ENCODE measurements around the gene AQR. TPM values are rescaled to one million over a fixed set of nuclear protein-coding genes. Genes with fewer than 3 reads are reported as not detected.

AQR gene
- total and polyA plus RNA-seq, 2 of the 13 experiments (the other 11 are each of a cell fraction or from before 2014, with no cell fraction given), result 18.7 to 31.3 TPM

DNA sequence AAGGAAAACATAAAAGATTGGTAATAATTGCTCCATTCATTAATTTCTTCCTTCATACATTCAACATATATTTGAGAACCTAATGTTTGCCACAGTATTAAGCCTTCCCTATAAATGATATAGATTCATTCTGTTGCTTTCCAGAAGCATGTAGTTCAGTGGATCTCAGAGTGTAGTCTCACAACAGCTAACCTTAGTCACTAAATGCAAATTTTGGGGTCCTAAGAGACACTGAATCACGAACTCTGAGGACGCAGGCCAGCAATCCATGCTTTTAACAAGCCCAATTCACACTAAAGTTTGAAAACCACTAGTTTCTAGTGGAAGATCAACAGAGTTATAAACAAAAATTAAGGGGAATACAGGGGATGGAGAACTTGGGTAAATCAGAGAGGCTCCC lies 7.2 kb upstream of the AQR start:
- Histone ChIP-seq H4K20me1 (ENCODE audit: insufficient read depth, low read length) (no peaks in the 10 kb centered on the region), H3K9me3 (ENCODE audit: low read length) (no peaks in the 10 kb centered on the region), H2AFZ (ENCODE audit: low read length) (no peak overlapping the region), H3K4me2 (ENCODE audit: low read depth, low read length) (no peak overlapping the region), H3K4me1 (ENCODE audit: insufficient read depth, low read length) (no peaks in the 10 kb centered on the region), H3K4me3 (replicated peaks in 1 of 3; ENCODE audit: insufficient read depth in 1 of 3, low read depth in 2 of 3, low read length in 3 of 3) (no peak overlapping the region), H3K79me2 (ENCODE audit: insufficient read depth, low read length) (no peaks in the 10 kb centered on the region), H3K9ac (ENCODE audit: insufficient read depth, low read depth, low read length) (no peak overlapping the region), H3K27me3 (ENCODE audit: control insufficient read depth in 1 of 2, insufficient read depth in 2 of 2, low read length in 2 of 2) (no peaks in the 10 kb centered on the region), H3K36me3 (replicated peaks in 1 of 2; ENCODE audit: control insufficient read depth in 1 of 2, insufficient read depth in 2 of 2, low read length in 2 of 2) (peaks cover 0 to 3% of the 10 kb centered on the region in 2 experiments; a peak in 1 of 5 replicates), H3K27ac (ENCODE audit: extremely low read length, insufficient read depth, low read length) (no peak overlapping the region)
- no peak for FAIRE-seq
- ChIA-PET CTCF (ENCODE audit: low intra/inter-chr PET ratio, low total read pairs) (no interaction called here), POLR2A (interaction anchor here (1.8 kb wide), 1 partner anchor 11 kb away, joined by 6 read pairs; the partner anchor contains the start of gene ZNF770)
- in situ Hi-C loops (cut with HindIII; ENCODE audit: extremely low pct_ligation_motif_present, low pct_unique_long_range_greater_than_20kb) (no loop called here), intact Hi-C loops (cut with micrococcal nuclease; ENCODE audit: unreplicated experiment) (no loop called here)
- no peak for ATAC-seq
- TF ChIP-seq ZNF446 (CRISPR knock-in tag; IDR thresholded peaks at IDR 0.05) (no peak), POLR2AphosphoS2 (IDR thresholded peaks at IDR 0.05; ENCODE audit: low read depth, low read length) (no peak), NPAS2 (CRISPR knock-in tag; IDR thresholded peaks at IDR 0.05; ENCODE audit: borderline replicate concordance) (no peak), IRF2 (CRISPR knock-in tag; IDR thresholded peaks at IDR 0.05) (no peak), KLF9 (CRISPR knock-in tag; IDR thresholded peaks at IDR 0.05; ENCODE audit: low read depth) (no peak), MXD4 (CRISPR knock-in tag; IDR thresholded peaks at IDR 0.05) (no peak), KDM4B (CRISPR knock-in tag; IDR thresholded peaks at IDR 0.05) (no peak), HDAC1 (CRISPR knock-in tag; IDR thresholded peaks at IDR 0.05) (no peak), NFE2L2 (IDR thresholded peaks at IDR 0.05; ENCODE audit: low read length) (no peak), ZNF33B (CRISPR knock-in tag; IDR thresholded peaks at IDR 0.05) (no peak), ZNF12 (CRISPR knock-in tag; IDR thresholded peaks at IDR 0.05) (no peak)
- TF ChIP-seq, protein P1, sequence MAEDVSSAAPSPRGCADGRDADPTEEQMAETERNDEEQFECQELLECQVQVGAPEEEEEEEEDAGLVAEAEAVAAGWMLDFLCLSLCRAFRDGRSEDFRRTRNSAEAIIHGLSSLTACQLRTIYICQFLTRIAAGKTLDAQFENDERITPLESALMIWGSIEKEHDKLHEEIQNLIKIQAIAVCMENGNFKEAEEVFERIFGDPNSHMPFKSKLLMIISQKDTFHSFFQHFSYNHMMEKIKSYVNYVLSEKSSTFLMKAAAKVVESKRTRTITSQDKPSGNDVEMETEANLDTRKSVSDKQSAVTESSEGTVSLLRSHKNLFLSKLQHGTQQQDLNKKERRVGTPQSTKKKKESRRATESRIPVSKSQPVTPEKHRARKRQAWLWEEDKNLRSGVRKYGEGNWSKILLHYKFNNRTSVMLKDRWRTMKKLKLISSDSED (CRISPR knock-in tag; IDR thresholded peaks at IDR 0.05), result no peak
- TF ChIP-seq, protein P2, sequence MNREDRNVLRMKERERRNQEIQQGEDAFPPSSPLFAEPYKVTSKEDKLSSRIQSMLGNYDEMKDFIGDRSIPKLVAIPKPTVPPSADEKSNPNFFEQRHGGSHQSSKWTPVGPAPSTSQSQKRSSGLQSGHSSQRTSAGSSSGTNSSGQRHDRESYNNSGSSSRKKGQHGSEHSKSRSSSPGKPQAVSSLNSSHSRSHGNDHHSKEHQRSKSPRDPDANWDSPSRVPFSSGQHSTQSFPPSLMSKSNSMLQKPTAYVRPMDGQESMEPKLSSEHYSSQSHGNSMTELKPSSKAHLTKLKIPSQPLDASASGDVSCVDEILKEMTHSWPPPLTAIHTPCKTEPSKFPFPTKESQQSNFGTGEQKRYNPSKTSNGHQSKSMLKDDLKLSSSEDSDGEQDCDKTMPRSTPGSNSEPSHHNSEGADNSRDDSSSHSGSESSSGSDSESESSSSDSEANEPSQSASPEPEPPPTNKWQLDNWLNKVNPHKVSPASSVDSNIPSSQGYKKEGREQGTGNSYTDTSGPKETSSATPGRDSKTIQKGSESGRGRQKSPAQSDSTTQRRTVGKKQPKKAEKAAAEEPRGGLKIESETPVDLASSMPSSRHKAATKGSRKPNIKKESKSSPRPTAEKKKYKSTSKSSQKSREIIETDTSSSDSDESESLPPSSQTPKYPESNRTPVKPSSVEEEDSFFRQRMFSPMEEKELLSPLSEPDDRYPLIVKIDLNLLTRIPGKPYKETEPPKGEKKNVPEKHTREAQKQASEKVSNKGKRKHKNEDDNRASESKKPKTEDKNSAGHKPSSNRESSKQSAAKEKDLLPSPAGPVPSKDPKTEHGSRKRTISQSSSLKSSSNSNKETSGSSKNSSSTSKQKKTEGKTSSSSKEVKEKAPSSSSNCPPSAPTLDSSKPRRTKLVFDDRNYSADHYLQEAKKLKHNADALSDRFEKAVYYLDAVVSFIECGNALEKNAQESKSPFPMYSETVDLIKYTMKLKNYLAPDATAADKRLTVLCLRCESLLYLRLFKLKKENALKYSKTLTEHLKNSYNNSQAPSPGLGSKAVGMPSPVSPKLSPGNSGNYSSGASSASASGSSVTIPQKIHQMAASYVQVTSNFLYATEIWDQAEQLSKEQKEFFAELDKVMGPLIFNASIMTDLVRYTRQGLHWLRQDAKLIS (CRISPR knock-in tag; IDR thresholded peaks at IDR 0.05), result no peak
- TF ChIP-seq, protein P3, sequence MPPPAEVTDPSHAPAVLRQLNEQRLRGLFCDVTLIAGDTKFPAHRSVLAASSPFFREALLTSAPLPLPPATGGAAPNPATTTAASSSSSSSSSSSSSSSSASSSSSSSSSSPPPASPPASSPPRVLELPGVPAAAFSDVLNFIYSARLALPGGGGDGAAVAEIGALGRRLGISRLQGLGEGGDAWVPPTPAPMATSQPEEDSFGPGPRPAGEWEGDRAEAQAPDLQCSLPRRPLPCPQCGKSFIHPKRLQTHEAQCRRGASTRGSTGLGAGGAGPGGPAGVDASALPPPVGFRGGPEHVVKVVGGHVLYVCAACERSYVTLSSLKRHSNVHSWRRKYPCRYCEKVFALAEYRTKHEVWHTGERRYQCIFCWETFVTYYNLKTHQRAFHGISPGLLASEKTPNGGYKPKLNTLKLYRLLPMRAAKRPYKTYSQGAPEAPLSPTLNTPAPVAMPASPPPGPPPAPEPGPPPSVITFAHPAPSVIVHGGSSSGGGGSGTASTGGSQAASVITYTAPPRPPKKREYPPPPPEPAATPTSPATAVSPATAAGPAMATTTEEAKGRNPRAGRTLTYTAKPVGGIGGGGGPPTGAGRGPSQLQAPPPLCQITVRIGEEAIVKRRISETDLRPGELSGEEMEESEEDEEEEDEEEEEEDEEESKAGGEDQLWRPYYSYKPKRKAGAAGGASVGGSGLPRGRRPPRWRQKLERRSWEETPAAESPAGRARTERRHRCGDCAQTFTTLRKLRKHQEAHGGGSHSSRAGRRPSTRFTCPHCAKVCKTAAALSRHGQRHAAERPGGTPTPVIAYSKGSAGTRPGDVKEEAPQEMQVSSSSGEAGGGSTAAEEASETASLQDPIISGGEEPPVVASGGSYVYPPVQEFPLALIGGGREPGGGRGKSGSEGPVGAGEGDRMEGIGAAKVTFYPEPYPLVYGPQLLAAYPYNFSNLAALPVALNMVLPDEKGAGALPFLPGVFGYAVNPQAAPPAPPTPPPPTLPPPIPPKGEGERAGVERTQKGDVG (CRISPR knock-in tag; IDR thresholded peaks at IDR 0.05; ENCODE audit: borderline replicate concordance), result no peak
- BruUV-seq (replicated peaks), result no TSS peak
- no peak for DNase-seq (ENCODE audit: low spot score)
- WGBS (ENCODE audit: low lambda C conversion rate), result 86% methylated on average over 2 of the region's 2 CpGs
